ENCODE data around the gene IGF2BP2.

- no peak for TF ChIP-seq CTCF (IDR thresholded peaks at IDR 0.05)
- TF ChIP-seq POLR2A (IDR thresholded peaks at IDR 0.05) = no peak
Measured at GRCh38 chr3:185631108-185631507, 193.7 kb downstream of the IGF2BP2 start.
